PC-3 (cell line): ENCODE data around the gene CD248. TPM values are rescaled to one million over a fixed set of nuclear protein-coding genes. Genes with fewer than 3 reads are reported as not detected.

ENCODE experiments used
- ATAC-seq: fragments of 200-7000 bp; cut with Tn5 transposase; 2 replicates; pipeline ENCODE4 v1.9.1; 2020; ENCODE audit warnings: mild to moderate bottlenecking, moderate library complexity
- BruUV-seq: library from RNA; stranded (reverse); fragments of 400-500 nt; replicated peaks from 2 replicates; lab custom pipeline; 2021; lab: Mats Ljungman, UMichigan
- CTCF ChIA-PET: fragments of 300-600 bp; sonication (Branson Sonifier 250); formaldehyde crosslinking; loops from one replicate; lab custom pipeline; 2022; ENCODE audit warnings: antibody characterized with exemption; lab: Charles Lee
- POLR2A ChIA-PET: fragments of 300-600 bp; sonication (Branson Sonifier 250); formaldehyde crosslinking; loops from one replicate; lab custom pipeline; 2022; ENCODE audit warnings: antibody characterized with exemption; ENCODE audit not compliant: unreplicated experiment; lab: Charles Lee
- DNase-seq: peaks from one replicate; pipeline ENCODE4 v3.0.0-alpha.2; 2015
- H2AFZ ChIP-seq: fragments of 300-600 bp; sonication (generic); 2 replicates; pipeline ENCODE4 v1.6.0; 2016; ENCODE audit warnings: antibody characterized with exemption, low read length
- H3F3A ChIP-seq: fragments of 300-600 bp; sonication (generic); one replicate; pipeline ENCODE4 v1.6.0; 2017; ENCODE audit warnings: antibody characterized with exemption, low read length, control low read depth, mild to moderate bottlenecking; ENCODE audit not compliant: unreplicated experiment
- H3K27ac ChIP-seq: fragments of 300-600 bp; sonication (generic); 2 replicates; pipeline ENCODE4 v1.5.1; 2016; ENCODE audit warnings: mild to moderate bottlenecking, low read length
- H3K27me3 ChIP-seq: fragments of 300-600 bp; sonication (generic); 2 replicates; pipeline ENCODE4 v1.6.1; 2016; ENCODE audit warnings: low read length, mixed read lengths
- H3K36me3 ChIP-seq: fragments of 300-600 bp; sonication (generic); 2 replicates; pipeline ENCODE4 v1.6.1; 2016; ENCODE audit warnings: low read depth, mixed run types, low read length, mixed read lengths
- H3K4me1 ChIP-seq: fragments of 300-600 bp; sonication (generic); 2 replicates; pipeline ENCODE4 v1.5.1; 2016; ENCODE audit warnings: low read length; ENCODE audit not compliant: insufficient read depth
- H3K4me2 ChIP-seq: fragments of 300-600 bp; sonication (generic); 2 replicates; pipeline ENCODE4 v1.6.0; 2016; ENCODE audit warnings: low read length
- H3K4me3 ChIP-seq: fragments of 300-600 bp; sonication (generic); 2 replicates; pipeline ENCODE4 v1.5.1; 2016; ENCODE audit warnings: mild to moderate bottlenecking, low read length, mixed read lengths
- H3K79me2 ChIP-seq: fragments of 300-600 bp; sonication (generic); 2 replicates; pipeline ENCODE4 v1.6.1; 2017; ENCODE audit warnings: low read length, mixed read lengths
- H3K9ac ChIP-seq: fragments of 300-600 bp; sonication (generic); 2 replicates; pipeline ENCODE4 v1.6.0; 2016; ENCODE audit warnings: mild to moderate bottlenecking, low read length
- H3K9me2 ChIP-seq: fragments of 300-600 bp; sonication (generic); replicated peaks from 2 replicates; pipeline ENCODE4 v1.6.1; 2016; ENCODE audit warnings: mixed run types, low read length, mixed read lengths
- H3K9me3 ChIP-seq: fragments of 300-600 bp; sonication (generic); 2 replicates; pipeline ENCODE4 v1.6.1; 2016; ENCODE audit warnings: low read length, mixed read lengths
- H4K20me1 ChIP-seq: fragments of 300-600 bp; sonication (generic); 2 replicates; pipeline ENCODE4 v1.6.1; 2016; ENCODE audit warnings: low read length, mixed read lengths
- CTCF ChIP-seq: fragments of 300-600 bp; sonication (generic); conservative IDR thresholded peaks from 2 replicates; pipeline ENCODE4 v1.5.1; 2017; ENCODE audit warnings: antibody characterized with exemption, low read depth, mild to moderate bottlenecking, low read length
- EZH2 ChIP-seq: fragments of 300-600 bp; sonication (generic); IDR thresholded peaks from one replicate; pipeline ENCODE4 v1.6.1; 2017; ENCODE audit warnings: antibody characterized with exemption, mild to moderate bottlenecking, low read length; ENCODE audit not compliant: unreplicated experiment
- EZH2phosphoT487 ChIP-seq: fragments of 300-600 bp; sonication (generic); IDR thresholded peaks from 2 replicates; pipeline ENCODE4 v1.6.1; 2018; ENCODE audit warnings: mild to moderate bottlenecking, antibody characterized with exemption, low read length, borderline replicate concordance
- intact Hi-C: fragments of 100-400 bp; cut with micrococcal nuclease; formaldehyde crosslinking; loops from 2 replicates; pipeline ENCODE4 v1.9.0; 2023
- total RNA-seq: library from RNA; depleted of rRNA; stranded (reverse); fragments of >200 nt; gene quantifications from 2 replicates; pipeline ENCODE4 v1.2.3, GENCODE V29; 2014

CD248 gene
- total RNA-seq, 1 experiment from 2014 or later = not detected

GRCh38 chr11:66279092-66279734 is 37.6 kb downstream of the CD248 start:
- Histone ChIP-seq H3K36me3 (peaks cover 14% of the 10 kb centered on the region; the same call in 1 of the 2 replicates), H3K4me1 (peaks cover 9% of the 10 kb centered on the region; the same call in 1 of the 2 replicates), H3K79me2 (no peaks in the 10 kb centered on the region), H3K9me2 (no peaks in the 10 kb centered on the region), H3K4me3 (no peak overlapping the region), H3K27me3 (no peaks in the 10 kb centered on the region), H3K27ac (no peak overlapping the region), H3K4me2 (no peak overlapping the region), H4K20me1 (no peaks in the 10 kb centered on the region), H3F3A (no peaks in the 10 kb centered on the region), H2AFZ (no peak overlapping the region), H3K9me3 (no peaks in the 10 kb centered on the region), H3K9ac (no peak overlapping the region)
- TF ChIP-seq EZH2 (no peak), CTCF (no peak), EZH2phosphoT487 (no peak)
- DNase-seq (no peak), ATAC-seq (no peak)
- BruUV-seq = no TSS peak
- CTCF ChIA-PET = no interaction called here
- intact Hi-C loops = no loop called here
- POLR2A ChIA-PET = interaction anchor here (0.6 kb wide), 1 partner anchor 9 kb away, joined by 13 read pairs; no protein-coding TSS in a partner anchor

DNA sequence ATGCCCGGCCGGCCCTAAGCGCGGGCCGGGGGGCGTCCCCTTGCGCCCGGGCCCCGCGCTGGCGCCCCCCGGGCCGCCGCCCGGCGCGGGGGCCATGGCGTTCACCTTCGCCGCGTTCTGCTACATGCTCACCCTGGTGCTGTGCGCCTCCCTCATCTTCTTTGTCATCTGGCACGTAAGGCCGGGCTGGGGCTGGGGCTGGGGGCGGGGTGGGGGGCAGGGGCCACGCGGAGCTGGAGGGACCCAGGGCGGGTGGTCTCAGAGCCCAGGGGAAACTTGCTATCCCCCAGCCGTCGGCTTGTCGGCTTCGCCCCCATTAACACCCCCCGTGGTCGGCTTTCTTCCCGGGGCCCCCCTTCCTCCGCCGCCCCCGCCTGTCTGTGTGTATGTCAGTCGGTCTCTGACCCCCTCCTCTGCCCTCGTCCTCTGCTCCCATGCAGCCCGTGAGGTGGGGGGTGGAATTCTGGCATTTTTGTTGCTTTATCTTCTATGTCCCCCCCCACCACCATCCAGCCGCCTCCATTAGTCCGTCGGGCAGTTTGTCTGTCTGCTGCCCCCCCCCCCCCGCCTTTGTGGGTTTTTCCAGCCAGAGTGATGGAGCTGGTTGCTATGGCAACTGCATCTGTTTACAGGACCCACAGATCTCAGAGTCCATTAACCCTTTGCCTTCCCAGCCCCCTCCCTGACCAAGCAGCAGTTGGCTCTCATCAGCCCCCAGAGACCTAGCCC is 38.3 kb downstream of the CD248 start:
- BruUV-seq = no TSS peak
- Histone ChIP-seq H3K9ac (no peak overlapping the region), H2AFZ (no peak overlapping the region), H3K4me3 (no peak overlapping the region), H3K4me2 (no peak overlapping the region), H3K79me2 (no peaks in the 10 kb centered on the region), H3K36me3 (peaks cover 19% of the 10 kb centered on the region; the same call in 1 of the 2 replicates), H3K9me3 (no peaks in the 10 kb centered on the region), H3K27me3 (no peaks in the 10 kb centered on the region), H4K20me1 (no peaks in the 10 kb centered on the region), H3K9me2 (no peaks in the 10 kb centered on the region), H3K27ac (no peak overlapping the region), H3F3A (no peaks in the 10 kb centered on the region), H3K4me1 (peaks cover 9% of the 10 kb centered on the region; the same call in 1 of the 2 replicates)
- TF ChIP-seq EZH2 = no peak
- TF ChIP-seq CTCF = no peak
- no peak for TF ChIP-seq EZH2phosphoT487
- ChIA-PET CTCF (no interaction called here), POLR2A (interaction anchor here (0.6 kb wide), 1 partner anchor 10 kb away, joined by 13 read pairs; no protein-coding TSS in a partner anchor)
- ATAC-seq (no peak; the same call in 1 of the 2 replicates), DNase-seq (peak; percentile 18)
- intact Hi-C loops = no loop called here
